Measurements from ENCODE around the gene DCDC2. TPM values are rescaled to one million over a fixed set of nuclear protein-coding genes. Genes with fewer than 3 reads are reported as not detected.
"Not testable (repeated sequence)": the region's sequence is repeated elsewhere in the genome, so short reads cannot be mapped to it uniquely, and the experiment has no call there.

The DCDC2 gene
- total RNA-seq, 1 experiment from 2014 or later, result 1.8 TPM

- TF ChIP-seq PREB (CRISPR knock-in tag; IDR thresholded peaks at IDR 0.05; ENCODE audit: borderline replicate concordance) (no peak), ZSCAN18 (CRISPR knock-in tag; IDR thresholded peaks at IDR 0.05) (no peak), ATF1 (CRISPR knock-in tag; IDR thresholded peaks at IDR 0.05) (no peak)
Measured at GRCh38 chr6:24387818-24388217, 30.0 kb upstream of the DCDC2 start (continued).

GRCh38 chr6:24385536-24386269 lies 27.8 kb upstream of the DCDC2 start:
- Mint-ChIP-seq H3K9me3 (no peaks in the 10 kb centered on the region; the same call in 1 of the 2 replicates), H3K27ac (no peak overlapping the region), H3K27me3 (ENCODE audit: low read depth) (no peaks in the 10 kb centered on the region), H3K4me1 (no peaks in the 10 kb centered on the region), H3K36me3 (peaks cover 3% of the 10 kb centered on the region; the same call in 1 of the 2 replicates), H3K4me3 (no peak overlapping the region)
- POLR2A ChIA-PET, result no interaction called here
- CTCF ChIA-PET, result interaction anchor here (0.5 to 1.4 kb wide), 2 partner anchors 102 to 112 kb away, joined by 3 to 5 read pairs; no protein-coding TSS in a partner anchor
- DNase-seq (ENCODE audit: low spot score), result no peak
- TF ChIP-seq, protein P1, sequence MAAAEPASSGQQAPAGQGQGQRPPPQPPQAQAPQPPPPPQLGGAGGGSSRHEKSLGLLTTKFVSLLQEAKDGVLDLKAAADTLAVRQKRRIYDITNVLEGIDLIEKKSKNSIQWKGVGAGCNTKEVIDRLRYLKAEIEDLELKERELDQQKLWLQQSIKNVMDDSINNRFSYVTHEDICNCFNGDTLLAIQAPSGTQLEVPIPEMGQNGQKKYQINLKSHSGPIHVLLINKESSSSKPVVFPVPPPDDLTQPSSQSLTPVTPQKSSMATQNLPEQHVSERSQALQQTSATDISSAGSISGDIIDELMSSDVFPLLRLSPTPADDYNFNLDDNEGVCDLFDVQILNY (CRISPR knock-in tag; IDR thresholded peaks at IDR 0.05), result no peak
- no peak for TF ChIP-seq ESRRA (CRISPR knock-in tag; IDR thresholded peaks at IDR 0.05; ENCODE audit: borderline replicate concordance)
- no peak for ATAC-seq

GRCh38 chr6:24384369-24385130 lies 26.7 kb upstream of the DCDC2 start:
- H3K4me1 Mint-ChIP-seq; H3K27ac Mint-ChIP-seq; H3K36me3 Mint-ChIP-seq; H3K9me3 Mint-ChIP-seq; ATAC-seq; CTCF ChIA-PET; H3K4me3 Mint-ChIP-seq; H3K27me3 Mint-ChIP-seq (ENCODE audit: low read depth); DNase-seq (ENCODE audit: low spot score); POLR2A ChIA-PET: not testable (repeated sequence)

GRCh38 chr6:24382891-24383494 lies 25.1 kb upstream of the DCDC2 start:
- H3K27me3 Mint-ChIP-seq (ENCODE audit: low read depth); CTCF ChIA-PET; H3K4me1 Mint-ChIP-seq; H3K27ac Mint-ChIP-seq; POLR2A ChIA-PET; H3K36me3 Mint-ChIP-seq; H3K4me3 Mint-ChIP-seq; DNase-seq (ENCODE audit: low spot score); H3K9me3 Mint-ChIP-seq; ATAC-seq: not testable (repeated sequence)

- Mint-ChIP-seq H3K27ac (no peak overlapping the region), H3K36me3 (peaks cover 3% of the 10 kb centered on the region; the same call in 1 of the 2 replicates), H3K4me3 (no peak overlapping the region), H3K9me3 (no peaks in the 10 kb centered on the region; the same call in 1 of the 2 replicates), H3K27me3 (ENCODE audit: low read depth) (no peaks in the 10 kb centered on the region), H3K4me1 (no peaks in the 10 kb centered on the region)
- CTCF ChIA-PET, result no interaction called here
- POLR2A ChIA-PET, result interaction anchor here (1.2 kb wide), 1 partner anchor 99 kb away, joined by 3 read pairs; no protein-coding TSS in a partner anchor
- DNase-seq (ENCODE audit: low spot score), result no peak
- ATAC-seq, result no peak
- TF ChIP-seq ARID4B (CRISPR knock-in tag; IDR thresholded peaks at IDR 0.05; ENCODE audit: borderline replicate concordance) (no peak), PRRX2 (CRISPR knock-in tag; IDR thresholded peaks at IDR 0.05) (no peak), USF2 (CRISPR knock-in tag; IDR thresholded peaks at IDR 0.05) (no peak), HMGA2 (CRISPR knock-in tag; IDR thresholded peaks at IDR 0.05) (no peak), MAX (CRISPR knock-in tag; IDR thresholded peaks at IDR 0.05) (no peak)
- TF ChIP-seq, protein P2, sequence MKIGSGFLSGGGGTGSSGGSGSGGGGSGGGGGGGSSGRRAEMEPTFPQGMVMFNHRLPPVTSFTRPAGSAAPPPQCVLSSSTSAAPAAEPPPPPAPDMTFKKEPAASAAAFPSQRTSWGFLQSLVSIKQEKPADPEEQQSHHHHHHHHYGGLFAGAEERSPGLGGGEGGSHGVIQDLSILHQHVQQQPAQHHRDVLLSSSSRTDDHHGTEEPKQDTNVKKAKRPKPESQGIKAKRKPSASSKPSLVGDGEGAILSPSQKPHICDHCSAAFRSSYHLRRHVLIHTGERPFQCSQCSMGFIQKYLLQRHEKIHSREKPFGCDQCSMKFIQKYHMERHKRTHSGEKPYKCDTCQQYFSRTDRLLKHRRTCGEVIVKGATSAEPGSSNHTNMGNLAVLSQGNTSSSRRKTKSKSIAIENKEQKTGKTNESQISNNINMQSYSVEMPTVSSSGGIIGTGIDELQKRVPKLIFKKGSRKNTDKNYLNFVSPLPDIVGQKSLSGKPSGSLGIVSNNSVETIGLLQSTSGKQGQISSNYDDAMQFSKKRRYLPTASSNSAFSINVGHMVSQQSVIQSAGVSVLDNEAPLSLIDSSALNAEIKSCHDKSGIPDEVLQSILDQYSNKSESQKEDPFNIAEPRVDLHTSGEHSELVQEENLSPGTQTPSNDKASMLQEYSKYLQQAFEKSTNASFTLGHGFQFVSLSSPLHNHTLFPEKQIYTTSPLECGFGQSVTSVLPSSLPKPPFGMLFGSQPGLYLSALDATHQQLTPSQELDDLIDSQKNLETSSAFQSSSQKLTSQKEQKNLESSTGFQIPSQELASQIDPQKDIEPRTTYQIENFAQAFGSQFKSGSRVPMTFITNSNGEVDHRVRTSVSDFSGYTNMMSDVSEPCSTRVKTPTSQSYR (CRISPR knock-in tag; IDR thresholded peaks at IDR 0.05), result no peak
Measured at GRCh38 chr6:24382220-24382540, 24.3 kb upstream of the DCDC2 start.
